SU-DHL-6 (cell line): ENCODE data around the gene EHBP1L1.

Experiments
- H2AFZ ChIP-seq: fragments of 200-600 bp; sonication (generic); 2 replicates; pipeline ENCODE4 v1.6.1; 2014; ENCODE audit warnings: low read depth, mild to moderate bottlenecking, moderate library complexity, mixed read lengths, antibody characterized with exemption, low read length; ENCODE audit not compliant: severe bottlenecking
- H3F3A ChIP-seq: fragments of 200-600 bp; shearing (Covaris generic); 2 replicates; pipeline ENCODE4 v1.6.0; 2016; ENCODE audit warnings: antibody characterized with exemption, mild to moderate bottlenecking; ENCODE audit not compliant: insufficient read depth
- H3K27ac ChIP-seq: fragments of 200-600 bp; sonication (generic); 2 replicates; pipeline ENCODE4 v1.5.1; 2016; ENCODE audit warnings: low read depth, mild to moderate bottlenecking, low read length, moderate library complexity, mixed read lengths
- H3K27me3 ChIP-seq: fragments of 200-600 bp; sonication (generic), shearing (Covaris generic); 2 replicates; pipeline ENCODE4 v1.6.0; 2014; ENCODE audit warnings: mild to moderate bottlenecking, low read length
- H3K36me3 ChIP-seq: fragments of 200-600 bp; sonication (generic); 2 replicates; pipeline ENCODE4 v1.6.1; 2014; ENCODE audit warnings: mild to moderate bottlenecking, low read length, mixed read lengths
- H3K4me2 ChIP-seq: fragments of 300-600, 200-600 bp; shearing (Covaris generic), sonication (generic); 2 replicates; pipeline ENCODE4 v1.6.0; 2014; ENCODE audit warnings: low read length, low read depth, mild to moderate bottlenecking; ENCODE audit not compliant: poor library complexity, severe bottlenecking
- H3K4me3 ChIP-seq: fragments of 200-600 bp; sonication (generic); 2 replicates; pipeline ENCODE4 v1.5.1; 2014; ENCODE audit warnings: antibody characterized with exemption, low read length, mild to moderate bottlenecking, mixed read lengths; ENCODE audit not compliant: insufficient read depth, poor library complexity, severe bottlenecking
- H3K79me2 ChIP-seq: fragments of 200-600 bp; sonication (generic); 2 replicates; pipeline ENCODE4 v1.6.1; 2014; ENCODE audit warnings: mild to moderate bottlenecking, low read length, moderate library complexity; ENCODE audit not compliant: insufficient read depth
- H3K9ac ChIP-seq: fragments of 200-600 bp; sonication (generic); 2 replicates; pipeline ENCODE4 v1.7.0; 2014; ENCODE audit warnings: mild to moderate bottlenecking, low read length
- H3K9me2 ChIP-seq: fragments of 200-600 bp; sonication (generic); replicated peaks from 2 replicates; pipeline ENCODE4 v1.6.1; 2014; ENCODE audit warnings: low read length; ENCODE audit not compliant: insufficient read depth
- H3K9me3 ChIP-seq: fragments of 200-600 bp; sonication (generic); 2 replicates; pipeline ENCODE4 v1.6.1; 2014; ENCODE audit warnings: low read length, mixed read lengths; ENCODE audit not compliant: insufficient read depth
- H4K20me1 ChIP-seq: fragments of 200-600 bp; sonication (generic); 2 replicates; pipeline ENCODE4 v1.6.1; 2014; ENCODE audit warnings: low read depth, mild to moderate bottlenecking, antibody characterized with exemption, low read length, moderate library complexity, mixed read lengths
- CTCF ChIP-seq: fragments of 200-600 bp; sonication (generic); IDR thresholded peaks from one replicate; pipeline ENCODE4 v1.5.1; 2017; ENCODE audit warnings: antibody characterized with exemption, mild to moderate bottlenecking, low read length, moderate library complexity; ENCODE audit not compliant: insufficient read depth, poor library complexity, severe bottlenecking
- EZH2phosphoT487 ChIP-seq: fragments of 200-600 bp; sonication (generic), shearing (Covaris generic); conservative IDR thresholded peaks from 2 replicates; pipeline ENCODE4 v1.6.1; 2018; ENCODE audit warnings: mild to moderate bottlenecking, antibody characterized with exemption, low read length, moderate library complexity, mixed read lengths

Gene EHBP1L1

DNA sequence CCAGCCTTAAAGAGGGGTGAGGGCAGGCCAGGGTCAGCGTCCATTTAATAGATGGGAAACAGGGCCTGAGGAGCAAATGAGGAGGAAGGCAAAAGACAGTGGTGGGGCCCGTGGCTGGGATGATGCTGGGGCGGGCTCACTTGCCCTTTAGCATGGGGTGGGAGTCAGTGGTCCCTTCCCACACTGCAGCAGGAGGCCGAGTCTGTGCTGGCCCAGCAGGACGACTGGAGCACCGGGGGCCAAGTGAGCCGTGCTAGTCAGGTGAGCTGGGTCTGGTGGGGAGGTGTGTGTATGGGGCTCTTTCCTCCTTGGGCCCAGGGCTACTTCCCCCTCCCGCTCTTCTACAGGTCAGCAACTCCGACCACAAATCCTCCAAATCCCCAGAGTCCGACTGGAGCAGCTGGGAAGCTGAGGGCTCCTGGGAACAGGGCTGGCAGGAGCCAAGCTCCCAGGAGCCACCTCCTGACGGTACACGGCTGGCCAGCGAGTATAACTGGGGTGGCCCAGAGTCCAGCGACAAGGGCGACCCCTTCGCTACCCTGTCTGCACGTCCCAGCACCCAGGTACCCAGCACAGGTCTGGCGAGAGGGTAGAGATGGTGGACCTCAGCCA is 38.1 kb upstream of the EHBP1L1 start:
- H2AFZ ChIP-seq: no peak overlapping the region
- H4K20me1 ChIP-seq: no peaks in the 10 kb centered on the region
- no peaks in the 10 kb centered on the region for H3K79me2 ChIP-seq
- TF ChIP-seq EZH2phosphoT487: no peak
- no peak for TF ChIP-seq CTCF
- H3K9ac ChIP-seq: no peak overlapping the region
- no peaks in the 10 kb centered on the region for H3K36me3 ChIP-seq
- no peaks in the 10 kb centered on the region; the same call in 1 of the 2 replicates for H3F3A ChIP-seq
- no peaks in the 10 kb centered on the region for H3K9me3 ChIP-seq
- no peaks in the 10 kb centered on the region for H3K27me3 ChIP-seq
- no peak overlapping the region for H3K4me3 ChIP-seq
- H3K4me2 ChIP-seq: no peak overlapping the region
- H3K9me2 ChIP-seq: no peaks in the 10 kb centered on the region
- H3K27ac ChIP-seq: no peak overlapping the region

- Histone ChIP-seq H3K27me3 (no peaks in the 10 kb centered on the region), H3K79me2 (no peaks in the 10 kb centered on the region), H3K9ac (no peak overlapping the region), H3K4me2 (no peak overlapping the region), H3K27ac (no peak overlapping the region), H2AFZ (no peak overlapping the region), H3K9me2 (no peaks in the 10 kb centered on the region), H3K4me3 (no peak overlapping the region), H3F3A (no peaks in the 10 kb centered on the region; the same call in 1 of the 2 replicates), H3K36me3 (no peaks in the 10 kb centered on the region), H3K9me3 (no peaks in the 10 kb centered on the region), H4K20me1 (no peaks in the 10 kb centered on the region)
- TF ChIP-seq CTCF (no peak), EZH2phosphoT487 (no peak)
Observed at GRCh38 chr11:65538232-65538914, 37.5 kb upstream of the EHBP1L1 start.

DNA sequence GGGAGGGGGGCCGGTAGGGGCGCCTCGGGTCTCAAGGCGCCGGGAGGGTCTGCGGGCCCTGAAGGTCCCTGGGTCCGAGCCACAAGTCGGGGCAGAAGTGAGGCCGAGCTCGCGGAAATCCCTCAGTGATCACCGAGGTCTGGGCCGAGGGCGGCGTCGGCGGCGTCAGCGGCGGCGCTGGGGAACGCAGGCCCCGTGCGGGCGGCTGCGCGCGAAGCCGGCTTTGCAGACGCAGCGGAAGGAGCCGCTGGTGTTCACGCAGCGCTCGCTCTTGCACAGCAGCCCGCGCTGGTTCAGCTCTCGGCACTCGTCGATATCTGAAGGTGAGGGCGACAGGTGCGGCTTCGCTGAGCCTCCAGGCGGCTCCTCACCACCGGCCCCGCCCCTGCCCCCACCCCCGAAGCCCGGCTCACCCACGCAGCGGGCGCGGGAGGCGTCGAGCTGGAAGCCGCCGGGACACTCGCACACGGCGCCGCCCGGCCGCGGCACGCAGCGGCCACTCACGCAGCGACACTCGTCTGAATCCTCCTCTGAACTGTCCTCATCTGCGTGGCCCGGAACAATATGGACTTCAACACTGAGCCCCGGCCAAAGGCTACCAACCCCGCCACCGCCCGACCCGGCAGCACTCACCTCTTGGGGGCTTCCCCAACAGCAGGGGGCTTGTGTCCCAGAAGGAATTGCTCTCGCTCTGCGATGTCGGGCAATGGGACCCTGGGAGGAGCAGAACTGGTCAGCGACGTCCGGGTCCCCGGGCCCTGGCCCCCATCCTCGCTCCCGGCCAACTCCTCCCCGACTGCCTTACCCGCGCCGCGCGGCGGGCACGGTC is 36.7 kb upstream of the EHBP1L1 start:
- Histone ChIP-seq H3K4me2 (peak overlapping the region; percentile 49), H3K4me3 (no peak overlapping the region), H3K9me3 (no peaks in the 10 kb centered on the region), H3K27ac (no peak overlapping the region), H4K20me1 (no peaks in the 10 kb centered on the region), H2AFZ (no peak overlapping the region), H3K27me3 (no peaks in the 10 kb centered on the region), H3K36me3 (no peaks in the 10 kb centered on the region), H3F3A (no peaks in the 10 kb centered on the region; the same call in 1 of the 2 replicates), H3K9ac (no peak overlapping the region), H3K79me2 (no peaks in the 10 kb centered on the region), H3K9me2 (no peaks in the 10 kb centered on the region)
- no peak for TF ChIP-seq CTCF
- TF ChIP-seq EZH2phosphoT487: no peak
